SH-SY5Y (cell line): ENCODE data around the gene SLC25A25.

Experiments
- GATA2 ChIP-seq: IDR thresholded peaks from 2 replicates; pipeline ENCODE4 v1.6.1; 2011; ENCODE audit warnings: mild to moderate bottlenecking, low read depth, low read length
- GATA3 ChIP-seq: IDR thresholded peaks from 2 replicates; pipeline ENCODE4 v1.6.1; 2011; ENCODE audit warnings: low read depth, mild to moderate bottlenecking, low read length, moderate library complexity

SLC25A25 gene

DNA sequence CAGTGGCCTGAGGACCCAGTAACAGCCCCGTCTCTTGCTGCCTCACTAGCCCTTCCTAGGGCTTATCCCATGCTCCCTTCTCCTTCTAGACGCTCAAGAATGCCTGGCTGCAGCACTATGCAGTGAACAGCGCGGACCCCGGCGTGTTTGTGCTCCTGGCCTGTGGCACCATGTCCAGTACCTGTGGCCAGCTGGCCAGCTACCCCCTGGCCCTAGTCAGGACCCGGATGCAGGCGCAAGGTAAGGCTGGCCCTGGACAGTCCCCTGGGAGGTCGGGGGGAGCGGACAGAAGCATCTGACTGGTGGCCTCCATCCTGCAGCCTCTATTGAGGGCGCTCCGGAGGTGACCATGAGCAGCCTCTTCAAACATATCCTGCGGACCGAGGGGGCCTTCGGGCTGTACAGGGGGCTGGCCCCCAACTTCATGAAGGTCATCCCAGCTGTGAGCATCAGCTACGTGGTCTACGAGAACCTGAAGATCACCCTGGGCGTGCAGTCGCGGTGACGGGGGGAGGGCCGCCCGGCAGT is 39.0 kb downstream of the SLC25A25 start:
- TF ChIP-seq GATA2 = no peak
- no peak for TF ChIP-seq GATA3

DNA sequence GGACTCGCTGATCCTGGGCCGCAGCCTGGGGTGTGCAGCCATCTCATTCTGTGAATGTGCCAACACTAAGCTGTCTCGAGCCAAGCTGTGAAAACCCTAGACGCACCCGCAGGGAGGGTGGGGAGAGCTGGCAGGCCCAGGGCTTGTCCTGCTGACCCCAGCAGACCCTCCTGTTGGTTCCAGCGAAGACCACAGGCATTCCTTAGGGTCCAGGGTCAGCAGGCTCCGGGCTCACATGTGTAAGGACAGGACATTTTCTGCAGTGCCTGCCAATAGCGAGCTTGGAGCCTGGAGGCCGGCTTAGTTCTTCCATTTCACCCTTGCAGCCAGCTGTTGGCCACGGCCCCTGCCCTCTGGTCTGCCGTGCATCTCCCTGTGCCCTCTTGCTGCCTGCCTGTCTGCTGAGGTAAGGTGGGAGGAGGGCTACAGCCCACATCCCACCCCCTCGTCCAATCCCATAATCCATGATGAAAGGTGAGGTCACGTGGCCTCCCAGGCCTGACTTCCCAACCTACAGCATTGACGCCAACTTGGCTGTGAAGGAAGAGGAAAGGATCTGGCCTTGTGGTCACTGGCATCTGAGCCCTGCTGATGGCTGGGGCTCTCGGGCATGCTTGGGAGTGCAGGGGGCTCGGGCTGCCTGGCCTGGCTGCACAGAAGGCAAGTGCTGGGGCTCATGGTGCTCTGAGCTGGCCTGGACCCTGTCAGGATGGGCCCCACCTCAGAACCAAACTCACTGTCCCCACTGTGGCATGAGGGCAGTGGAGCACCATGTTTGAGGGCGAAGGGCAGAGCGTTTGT is 39.6 kb downstream of the SLC25A25 start:
- no peak for TF ChIP-seq GATA2
- TF ChIP-seq GATA3 = no peak

- TF ChIP-seq GATA2 = no peak
- TF ChIP-seq GATA3 = no peak
These were observed 40.4 kb downstream of the SLC25A25 start for GRCh38 chr9:128108269-128109049.

DNA sequence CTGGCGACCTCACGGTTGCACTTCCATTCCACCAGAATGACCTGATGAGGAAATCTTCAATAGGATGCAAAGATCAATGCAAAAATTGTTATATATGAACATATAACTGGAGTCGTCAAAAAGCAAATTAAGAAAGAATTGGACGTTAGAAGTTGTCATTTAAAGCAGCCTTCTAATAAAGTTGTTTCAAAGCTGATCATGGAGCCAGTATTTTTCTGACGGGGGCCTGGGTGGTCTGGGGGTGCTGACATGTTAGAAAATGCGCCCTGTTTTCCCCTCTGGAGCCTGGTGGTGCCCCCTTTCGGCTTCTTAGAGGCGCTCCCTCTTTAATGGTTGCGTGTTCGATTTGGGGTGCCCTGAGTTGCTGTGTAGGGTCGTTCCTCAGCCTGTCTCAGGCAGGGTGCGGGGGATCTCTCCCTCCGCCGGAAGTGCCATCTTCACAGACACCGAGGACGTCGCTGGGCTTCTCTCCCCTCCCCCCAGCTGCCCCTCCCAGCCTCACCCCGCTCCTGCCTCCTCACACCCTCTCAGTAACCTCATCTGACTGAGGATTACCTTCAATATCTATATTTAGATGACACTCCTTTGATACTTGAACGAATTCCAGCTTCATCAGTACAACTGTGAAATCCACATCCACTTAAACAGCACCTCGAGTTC is 41.1 kb downstream of the SLC25A25 start:
- no peak for TF ChIP-seq GATA3
- TF ChIP-seq GATA2 = no peak

DNA sequence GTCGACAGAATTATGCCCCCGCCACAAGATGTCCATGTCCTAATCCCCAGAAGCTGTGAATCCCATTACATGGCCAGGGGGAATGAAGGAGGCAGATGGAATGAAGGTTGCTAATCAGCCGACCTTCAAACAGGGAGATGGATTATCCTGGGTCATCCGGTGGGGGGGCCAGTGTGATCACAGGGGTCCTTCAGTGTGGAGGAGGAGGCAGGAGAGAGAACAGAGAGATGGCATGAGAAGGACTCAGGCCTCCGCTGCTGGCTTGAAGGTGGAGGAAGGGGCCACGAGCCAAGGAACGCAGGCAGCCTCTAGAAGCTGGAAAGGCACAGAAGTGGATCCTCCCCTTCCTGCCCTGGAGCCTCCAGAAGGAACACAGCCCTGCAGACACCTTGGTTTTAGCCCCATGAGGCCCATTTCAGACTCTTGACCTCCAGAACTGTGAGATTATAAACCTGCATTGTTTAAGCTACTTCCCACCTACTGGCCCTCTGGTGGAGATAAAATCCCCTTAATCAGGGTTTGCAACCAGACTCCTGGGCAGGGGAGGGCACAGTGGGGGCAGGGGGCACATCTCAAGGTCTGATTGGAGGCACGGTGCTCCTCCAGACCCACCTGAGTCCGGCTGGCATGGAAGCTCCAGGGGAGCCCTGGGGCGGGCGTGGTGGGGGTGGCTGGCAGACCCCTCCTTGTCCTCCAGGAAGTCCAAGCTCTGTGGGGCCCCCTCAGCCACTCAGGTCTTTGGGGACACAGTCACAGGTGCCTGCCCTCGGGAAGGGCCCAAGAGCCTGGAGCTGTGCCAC is 45.7 kb downstream of the SLC25A25 start:
- no peak for TF ChIP-seq GATA3
- TF ChIP-seq GATA2 = no peak

- TF ChIP-seq GATA2 (no peak), GATA3 (no peak)
These were observed 46.5 kb downstream of the SLC25A25 start for GRCh38 chr9:128114326-128115186.

DNA sequence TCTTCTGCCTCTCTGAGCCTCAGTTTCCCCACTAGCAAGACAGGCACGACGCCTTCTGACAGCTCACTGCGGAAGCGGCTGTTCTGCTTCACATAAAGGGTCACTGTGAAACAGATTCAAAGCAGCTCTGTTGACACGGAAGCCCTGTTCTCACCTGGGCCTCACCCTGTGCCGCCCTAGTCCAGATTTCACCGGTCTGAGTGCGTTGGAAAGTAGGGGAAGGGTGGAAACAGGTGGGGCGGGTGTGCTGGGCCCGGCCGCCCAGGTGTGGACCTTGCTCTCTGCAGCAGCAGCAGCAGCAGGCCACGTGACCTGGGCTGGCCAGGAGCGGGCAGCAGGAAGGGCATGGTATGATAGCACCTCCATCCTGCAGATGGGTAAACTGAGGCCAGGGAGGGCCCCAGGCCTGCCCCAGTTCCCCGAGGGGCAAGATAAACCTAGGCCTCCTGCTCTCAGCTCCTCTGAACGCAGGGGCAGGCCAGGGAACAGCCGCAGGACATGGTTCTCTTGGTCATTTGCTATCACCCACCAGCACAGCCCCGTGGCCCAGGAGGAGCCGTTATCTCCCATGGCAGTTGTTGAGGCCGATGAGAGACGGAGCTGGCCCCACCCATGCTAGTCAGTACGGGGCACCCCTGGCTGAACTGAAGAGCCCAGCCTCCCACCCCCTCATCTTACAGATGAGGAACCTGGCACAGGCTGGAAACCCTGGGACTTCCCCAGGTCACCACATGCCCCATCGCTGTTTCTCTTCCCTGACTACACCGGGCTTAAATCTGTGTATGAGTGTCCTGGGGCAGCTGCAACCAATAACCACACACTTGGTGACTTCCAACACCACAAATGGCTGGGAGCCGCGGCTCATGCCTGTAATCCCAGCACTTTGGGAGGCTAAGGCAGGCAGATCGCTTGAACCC is 47.4 kb downstream of the SLC25A25 start:
- TF ChIP-seq GATA3 = no peak
- TF ChIP-seq GATA2 = no peak

DNA sequence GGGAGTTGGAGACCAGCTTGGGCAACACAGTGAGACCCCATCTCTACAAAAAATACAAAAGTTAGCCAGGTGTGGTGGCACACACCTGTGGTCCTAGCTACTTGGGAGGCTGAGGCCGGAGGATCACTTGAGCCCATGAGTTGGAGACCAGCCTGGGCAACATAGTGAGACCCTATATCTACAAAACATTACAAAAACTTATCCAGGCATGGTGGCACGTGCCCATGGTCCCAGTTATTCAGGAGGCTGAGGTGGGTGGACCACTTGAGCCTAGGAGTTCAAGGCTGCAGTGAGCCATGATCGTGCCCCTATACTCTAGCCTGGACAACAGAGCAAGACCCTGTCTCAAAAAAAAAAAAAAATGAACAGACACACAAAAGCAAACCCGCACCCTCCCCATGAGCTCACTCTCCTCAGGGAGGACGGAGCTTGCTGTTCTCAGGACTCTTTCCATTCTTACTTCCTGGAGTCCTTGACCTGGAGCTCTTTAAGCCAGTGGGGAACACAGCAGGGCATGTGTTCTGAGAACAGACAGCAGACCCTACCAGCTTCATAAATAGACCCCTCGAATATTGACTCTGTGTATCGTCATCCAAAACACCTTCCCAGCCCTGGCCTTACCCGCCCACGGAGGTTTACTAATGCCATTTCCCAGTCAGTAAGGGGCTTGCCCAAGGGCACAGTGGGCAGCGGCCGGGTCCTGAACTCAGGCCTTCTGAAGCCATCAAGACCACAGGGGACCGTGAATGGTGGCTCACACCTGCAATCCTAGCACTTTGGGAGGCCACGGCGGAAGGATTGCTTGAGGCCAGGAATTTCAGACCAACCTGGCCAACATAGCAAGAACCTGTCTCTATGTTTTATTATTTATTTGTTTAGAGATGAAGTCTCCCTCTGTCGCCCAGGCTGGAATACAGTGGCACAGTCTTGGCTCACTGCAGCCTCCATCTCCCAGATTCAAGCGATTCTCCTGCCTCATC is 48.4 kb downstream of the SLC25A25 start:
- no peak for TF ChIP-seq GATA3
- no peak for TF ChIP-seq GATA2

DNA sequence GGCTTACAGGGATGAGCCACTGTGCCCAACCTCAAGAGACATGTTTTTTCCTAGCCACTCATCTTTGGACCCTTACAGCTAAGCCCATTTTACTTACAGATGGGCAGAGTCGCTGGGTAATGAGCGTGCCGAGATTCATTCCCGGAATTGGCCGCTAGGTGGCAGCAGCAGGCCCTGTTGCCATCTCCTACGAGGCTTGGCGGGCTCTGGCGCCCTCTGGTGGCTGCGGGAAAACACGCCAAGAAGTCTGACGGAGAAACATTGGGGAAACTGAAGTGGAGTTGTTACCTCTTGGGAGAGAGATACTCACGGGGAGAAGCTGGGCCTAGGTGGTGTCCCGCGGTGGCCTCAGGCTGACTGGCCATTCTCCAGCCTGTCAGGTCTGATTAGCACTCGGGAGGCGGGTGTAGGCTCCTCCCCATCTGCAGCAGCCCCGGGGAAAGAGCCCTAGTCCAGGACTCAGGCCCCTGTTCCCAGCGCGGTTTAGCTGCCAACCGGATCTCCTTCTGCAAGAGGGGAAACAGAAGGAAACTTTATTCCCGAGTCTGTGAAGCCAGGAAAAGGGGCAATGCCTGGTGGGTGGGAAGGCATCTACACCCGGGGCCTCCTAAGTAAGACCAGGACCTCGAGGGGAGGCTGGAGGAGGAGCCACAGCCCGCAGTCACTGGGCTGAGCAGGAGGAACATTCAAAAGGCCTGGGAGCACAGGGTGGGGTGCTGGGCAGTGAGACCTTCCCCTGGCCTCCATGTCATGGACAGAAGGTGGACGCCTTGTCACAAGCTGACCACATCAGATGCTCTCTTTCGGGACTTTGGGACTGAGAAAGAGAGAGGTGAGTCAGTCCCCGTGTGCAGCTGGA is 49.8 kb downstream of the SLC25A25 start:
- TF ChIP-seq GATA3 = no peak
- no peak for TF ChIP-seq GATA2

DNA sequence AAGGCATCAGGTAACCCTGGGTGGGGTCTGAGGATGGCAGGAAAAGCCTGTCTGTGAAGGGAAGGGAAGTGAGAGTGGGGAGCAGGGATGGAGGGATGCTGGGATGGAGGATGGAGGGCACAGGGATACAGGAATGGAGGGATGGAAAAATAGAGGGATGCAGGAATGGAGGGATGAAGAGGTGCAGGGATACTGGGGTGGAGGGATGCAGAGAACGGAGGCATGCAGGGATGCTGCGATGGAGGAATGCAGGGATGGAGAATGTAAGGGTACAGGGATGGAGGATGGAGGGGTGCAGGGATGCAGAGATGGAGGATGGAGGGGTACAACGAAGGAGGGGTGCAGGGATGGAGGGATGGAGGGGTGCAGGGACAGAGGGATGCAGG is 50.4 kb downstream of the SLC25A25 start:
- no peak for TF ChIP-seq GATA2
- no peak for TF ChIP-seq GATA3

DNA sequence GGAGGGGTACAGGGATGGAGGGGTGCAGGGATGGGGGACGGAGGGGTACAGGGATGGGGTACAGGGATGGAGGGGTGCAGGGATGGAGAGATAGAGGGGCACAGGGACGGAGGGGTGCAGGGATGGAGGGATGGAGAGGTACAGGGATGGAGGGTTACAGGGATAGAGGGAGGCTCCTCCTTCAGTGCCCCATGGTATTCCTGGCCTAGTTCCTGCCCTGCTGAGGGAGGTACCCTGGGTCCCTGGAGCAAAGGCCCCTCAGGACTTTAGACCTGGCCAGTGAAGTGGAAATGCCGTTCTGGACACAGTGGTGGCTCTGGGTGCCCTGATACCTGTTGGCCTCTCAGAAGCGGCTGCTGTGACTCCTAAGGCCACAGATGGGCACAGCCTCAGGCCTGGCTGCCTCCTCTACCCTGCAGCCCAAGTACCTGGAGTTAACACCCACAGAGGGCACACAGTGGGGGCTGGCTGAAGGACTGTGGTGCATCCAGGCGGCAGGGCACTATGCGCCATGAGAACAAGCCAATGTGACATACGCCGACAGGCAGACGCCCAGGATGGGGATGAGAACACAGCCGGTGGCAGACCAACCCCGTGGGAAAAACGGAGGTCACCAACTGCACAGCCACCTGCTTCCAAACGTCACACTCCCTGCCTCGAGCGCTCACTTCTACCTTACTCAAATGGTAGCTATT is 51.1 kb downstream of the SLC25A25 start:
- TF ChIP-seq GATA2 (no peak), GATA3 (no peak)
